Hepatocyte (in vitro differentiated cells): ENCODE measurements around the gene SMIM1.

Experiments used
- EZH2 ChIP-seq: fragments of 200-600 bp; sonication (generic); IDR thresholded peaks from 2 replicates; pipeline ENCODE4 v1.6.1; 2016; ENCODE audit warnings: antibody characterized with exemption, mild to moderate bottlenecking, borderline replicate concordance
- EZH2phosphoT487 ChIP-seq: fragments of 200-600 bp; sonication (generic); IDR thresholded peaks from one replicate; pipeline ENCODE4 v1.6.1; 2018; ENCODE audit warnings: antibody characterized with exemption, mild to moderate bottlenecking, low read depth, moderate library complexity; ENCODE audit not compliant: unreplicated experiment, severe bottlenecking
- TF ChIP-seq, protein P1 (sequence below): fragments of 200-600 bp; sonication (generic); IDR thresholded peaks from 2 replicates; pipeline ENCODE4 v1.5.1; 2016; ENCODE audit warnings: antibody characterized with exemption, mild to moderate bottlenecking; ENCODE audit not compliant: poor library complexity

- TF ChIP-seq EZH2 (no peak), EZH2phosphoT487 (no peak)
- TF ChIP-seq, protein P1, sequence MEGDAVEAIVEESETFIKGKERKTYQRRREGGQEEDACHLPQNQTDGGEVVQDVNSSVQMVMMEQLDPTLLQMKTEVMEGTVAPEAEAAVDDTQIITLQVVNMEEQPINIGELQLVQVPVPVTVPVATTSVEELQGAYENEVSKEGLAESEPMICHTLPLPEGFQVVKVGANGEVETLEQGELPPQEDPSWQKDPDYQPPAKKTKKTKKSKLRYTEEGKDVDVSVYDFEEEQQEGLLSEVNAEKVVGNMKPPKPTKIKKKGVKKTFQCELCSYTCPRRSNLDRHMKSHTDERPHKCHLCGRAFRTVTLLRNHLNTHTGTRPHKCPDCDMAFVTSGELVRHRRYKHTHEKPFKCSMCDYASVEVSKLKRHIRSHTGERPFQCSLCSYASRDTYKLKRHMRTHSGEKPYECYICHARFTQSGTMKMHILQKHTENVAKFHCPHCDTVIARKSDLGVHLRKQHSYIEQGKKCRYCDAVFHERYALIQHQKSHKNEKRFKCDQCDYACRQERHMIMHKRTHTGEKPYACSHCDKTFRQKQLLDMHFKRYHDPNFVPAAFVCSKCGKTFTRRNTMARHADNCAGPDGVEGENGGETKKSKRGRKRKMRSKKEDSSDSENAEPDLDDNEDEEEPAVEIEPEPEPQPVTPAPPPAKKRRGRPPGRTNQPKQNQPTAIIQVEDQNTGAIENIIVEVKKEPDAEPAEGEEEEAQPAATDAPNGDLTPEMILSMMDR: no peak
Observed at GRCh38 chr1:3759164-3759563, 13.4 kb upstream of the SMIM1 start.
